ENCODE results near the gene CYBA.

Gene CYBA

GRCh38 chr16:88632587-88632930 is 18.3 kb downstream of the CYBA start:
- CTCF ChIA-PET = interaction anchor here (0.8 to 2.1 kb wide), 8 partner anchors 15 to 62 kb away, joined by 3 to 8 read pairs (median 3); partner anchors contain the start of genes MVD and ZC3H18
- DNase-seq (ENCODE audit: extremely low spot score) = no peak
- no peak for TF ChIP-seq CTCF (IDR thresholded peaks at IDR 0.05; ENCODE audit: control extremely low read depth, extremely low read depth, low read depth, missing control alignments)
- POLR2A ChIA-PET = no interaction called here

- CTCF ChIA-PET = interaction anchor here (0.8 to 2.1 kb wide), 5 partner anchors 15 to 62 kb away, joined by 3 to 8 read pairs (median 3); partner anchors contain the start of gene ZC3H18
Observed at GRCh38 chr16:88631920-88632586, 18.8 kb downstream of the CYBA start.

DNA sequence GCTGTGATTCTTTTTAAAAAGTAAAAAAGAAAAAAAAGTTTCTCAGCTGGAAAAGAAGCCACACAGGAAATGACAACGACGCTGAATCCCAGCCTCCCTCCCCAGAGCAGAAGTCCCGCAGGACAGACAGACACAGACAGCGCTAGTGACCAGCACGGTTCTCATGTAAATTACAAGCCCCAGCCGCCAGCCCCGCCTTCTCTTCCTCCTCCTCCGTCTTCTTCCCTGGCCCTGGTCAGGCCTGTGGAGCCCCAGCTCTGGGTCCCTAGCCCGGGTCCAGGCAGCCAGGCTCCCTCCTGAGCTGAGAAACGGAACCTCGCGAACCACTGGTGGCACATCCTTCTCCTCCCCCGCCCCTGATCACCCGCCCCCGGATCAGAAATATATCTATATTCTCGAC is 19.5 kb downstream of the CYBA start:
- ChIA-PET CTCF (no interaction called here), POLR2A (interaction anchor here (0.6 kb wide), 1 partner anchor 29 kb away, joined by 5 read pairs; no protein-coding TSS in a partner anchor)
- DNase-seq (ENCODE audit: extremely low spot score) = no peak
- TF ChIP-seq CTCF (IDR thresholded peaks at IDR 0.05; ENCODE audit: control extremely low read depth, extremely low read depth, low read depth, missing control alignments) = no peak

More at GRCh38 chr16:88631920-88632586, 18.8 kb downstream of the CYBA start:
- POLR2A ChIA-PET = no interaction called here
- no peak for DNase-seq (ENCODE audit: extremely low spot score)
- no peak for TF ChIP-seq CTCF (IDR thresholded peaks at IDR 0.05; ENCODE audit: control extremely low read depth, extremely low read depth, low read depth, missing control alignments)

DNA sequence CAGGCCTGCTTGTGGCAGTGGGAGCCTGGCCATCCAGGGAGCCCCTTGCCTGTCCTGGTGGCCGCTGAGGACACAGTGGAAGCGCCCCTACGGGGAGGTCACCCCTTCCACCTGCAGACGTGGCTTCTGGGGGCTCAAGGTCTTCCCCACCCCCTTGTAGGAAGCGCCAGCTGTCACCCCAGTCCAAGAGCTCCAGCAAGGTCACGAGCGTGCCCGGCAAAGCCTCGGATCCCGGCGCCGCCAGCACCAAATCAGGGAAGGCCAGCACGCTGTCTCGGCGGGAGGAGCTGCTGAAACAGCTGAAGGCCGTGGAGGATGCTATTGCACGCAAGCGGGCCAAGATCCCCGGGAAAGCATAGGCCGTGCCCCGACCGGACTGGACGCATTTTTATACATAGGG is 19.9 kb downstream of the CYBA start:
- ChIA-PET POLR2A (interaction anchor here (0.6 kb wide), 1 partner anchor 28 kb away, joined by 5 read pairs; no protein-coding TSS in a partner anchor), CTCF (no interaction called here)
- no peak for TF ChIP-seq CTCF (IDR thresholded peaks at IDR 0.05; ENCODE audit: control extremely low read depth, extremely low read depth, low read depth, missing control alignments)
- no peak for DNase-seq (ENCODE audit: extremely low spot score)

DNA sequence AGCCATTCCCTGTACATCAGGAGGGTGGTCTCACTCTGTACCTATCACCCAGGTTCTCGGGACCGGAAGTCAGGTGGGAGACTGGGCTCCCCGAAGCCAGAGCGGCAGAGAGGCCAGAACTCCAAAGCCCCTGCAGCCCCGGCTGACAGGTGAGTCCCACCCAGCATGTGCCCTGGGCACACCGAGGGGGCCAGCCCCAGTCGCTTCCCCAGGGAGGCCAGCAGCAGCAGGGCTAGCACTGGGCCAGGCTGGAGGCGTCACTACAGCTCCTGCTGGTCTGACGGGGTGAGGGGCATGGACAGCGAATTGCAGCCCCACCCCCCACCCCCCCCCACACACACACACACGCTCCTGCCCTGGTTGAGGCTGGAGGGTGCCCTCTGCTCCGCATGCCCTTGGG is 20.4 kb downstream of the CYBA start:
- TF ChIP-seq CTCF (IDR thresholded peaks at IDR 0.05; ENCODE audit: control extremely low read depth, extremely low read depth, low read depth, missing control alignments) = no peak
- no peak for DNase-seq (ENCODE audit: extremely low spot score)
- POLR2A ChIA-PET = no interaction called here
- CTCF ChIA-PET = interaction anchor here (2.3 kb wide), 1 partner anchor 10 kb away, joined by 7 read pairs; no protein-coding TSS in a partner anchor

GRCh38 chr16:88629835-88630234 is 21.0 kb downstream of the CYBA start:
- ChIA-PET CTCF (interaction anchor here (1.5 to 2.3 kb wide), 2 partner anchors 10 to 12 kb away, joined by 3 to 7 read pairs; no protein-coding TSS in a partner anchor), POLR2A (no interaction called here)
- no peak for TF ChIP-seq CTCF (IDR thresholded peaks at IDR 0.05; ENCODE audit: control extremely low read depth, extremely low read depth, low read depth, missing control alignments)
- no peak for DNase-seq (ENCODE audit: extremely low spot score)
